Epithelial cell of proximal tubule (primary cell): ENCODE data around the gene OCA2. TPM values are rescaled to one million over a fixed set of nuclear protein-coding genes. Genes with fewer than 3 reads are reported as not detected.

ENCODE experiments used
- DNase-seq: peaks from one replicate; pipeline ENCODE4 v3.0.0-alpha.2; 2011; ENCODE audit warnings: low read depth
- H3K4me3 ChIP-seq: 2 replicates; pipeline ENCODE4 v1.5.1; 2011; ENCODE audit warnings: low read depth, mild to moderate bottlenecking, low read length
- CTCF ChIP-seq: conservative IDR thresholded peaks from 2 replicates; pipeline ENCODE4 v1.5.1; 2012; ENCODE audit warnings: low read depth, mild to moderate bottlenecking, low read length
- total RNA-seq: library from RNA; depleted of rRNA; stranded (reverse); fragments of >200 nt; gene quantifications from 2 replicates; pipeline ENCODE4 v1.2.3, GENCODE V29; 2015

Gene OCA2
- total RNA-seq, 1 donor from 2014 or later = not detected

DNA sequence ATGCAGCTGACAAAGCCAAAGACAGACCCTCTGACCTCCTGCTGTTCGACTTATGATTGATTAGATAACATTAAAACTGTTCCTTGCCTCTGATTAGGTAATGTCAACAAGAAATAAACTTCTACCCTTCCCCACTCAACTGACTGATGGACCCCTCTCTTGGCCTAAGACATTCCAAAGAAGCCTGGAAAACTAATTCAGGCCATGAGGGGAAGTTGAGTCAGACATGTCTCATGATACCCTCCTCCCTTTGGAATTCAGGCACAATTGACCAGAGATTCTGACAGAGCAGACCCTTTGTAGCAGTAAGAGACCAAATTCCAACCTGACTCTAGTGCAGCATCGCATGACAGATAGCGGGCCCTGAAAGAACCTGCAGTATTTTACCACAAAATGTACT is 354.5 kb downstream of the OCA2 start:
- no peak overlapping the region for H3K4me3 ChIP-seq
- DNase-seq = no peak
- no peak for TF ChIP-seq CTCF

- no peak for TF ChIP-seq CTCF
- DNase-seq = no peak
- no peak overlapping the region for H3K4me3 ChIP-seq
Observed at GRCh38 chr15:27743638-27744037, 355.5 kb downstream of the OCA2 start.

DNA sequence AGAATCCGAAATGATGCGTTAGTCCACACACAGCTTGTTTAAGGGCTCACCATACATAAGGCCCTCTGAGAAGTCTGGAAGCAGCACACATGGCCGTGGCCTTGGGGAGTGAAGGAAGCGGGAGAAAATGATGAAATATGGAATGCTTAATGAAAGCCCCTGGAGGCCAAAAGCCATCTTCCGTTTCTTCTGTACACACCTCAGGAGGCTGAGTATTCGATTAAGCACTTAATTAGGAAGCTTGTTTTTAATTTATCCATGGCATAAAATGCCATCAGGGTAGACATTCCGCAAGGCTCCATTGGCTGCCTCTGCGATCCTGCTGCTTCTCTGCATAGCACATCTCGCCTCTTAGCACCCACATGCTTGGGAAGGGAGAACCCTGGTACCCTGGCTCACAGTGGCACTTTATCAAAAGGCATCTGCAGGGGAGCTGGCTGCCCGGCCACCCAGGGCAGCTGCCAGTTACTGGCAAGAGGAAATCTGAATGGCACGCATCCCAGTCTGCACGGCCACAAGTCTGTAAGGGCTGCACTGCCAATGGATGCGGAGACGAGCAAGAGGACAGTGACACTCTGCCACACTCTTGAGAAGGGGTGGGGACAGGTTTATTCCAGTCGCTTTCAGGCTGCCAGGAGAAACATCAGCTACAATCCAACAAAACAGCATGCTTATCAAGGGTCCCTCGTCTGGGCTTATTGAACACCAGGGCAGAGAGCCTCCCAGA is 356.2 kb downstream of the OCA2 start:
- no peak for TF ChIP-seq CTCF

GRCh38 chr15:27741226-27741860 is 357.8 kb downstream of the OCA2 start:
- H3K4me3 ChIP-seq = no peak overlapping the region
- no peak for DNase-seq
- no peak for TF ChIP-seq CTCF

More for the DNA sequence above, 356.2 kb downstream of the OCA2 start:
- no peak overlapping the region for H3K4me3 ChIP-seq
- no peak for DNase-seq

- no peak overlapping the region for H3K4me3 ChIP-seq
- TF ChIP-seq CTCF = no peak
- DNase-seq = no peak
Observed at GRCh38 chr15:27734785-27735495, 364.2 kb downstream of the OCA2 start.

DNA sequence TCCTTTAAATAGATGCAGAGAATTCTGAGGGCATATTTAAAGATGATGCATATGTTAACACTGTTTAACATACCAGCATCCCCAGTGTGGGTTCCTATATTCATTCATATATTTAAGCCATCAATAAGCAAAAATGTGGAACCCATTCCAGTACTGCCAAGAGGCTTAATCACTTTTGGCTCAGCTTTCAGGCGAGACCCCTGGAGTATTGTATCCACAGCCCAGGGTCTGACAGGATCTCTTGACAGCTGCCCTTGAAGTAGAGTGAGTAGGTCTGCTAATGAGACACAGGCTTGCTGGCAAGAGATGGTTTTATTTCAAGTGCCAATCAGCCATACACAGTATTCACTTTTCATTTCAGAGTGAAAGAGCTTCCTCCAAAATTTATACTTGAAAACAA is 367.3 kb downstream of the OCA2 start:
- no peak for TF ChIP-seq CTCF
- H3K4me3 ChIP-seq = no peak overlapping the region
- no peak for DNase-seq
